CD4-positive, alpha-beta T cell treated with Interleukin-10 for 1 hour (primary cell): Measurements from ENCODE around the gene PSMA3.

Source experiments
- DNase-seq: peaks from one replicate; pipeline ENCODE4 v3.0.0-alpha.2; 2020

PSMA3 gene

DNA sequence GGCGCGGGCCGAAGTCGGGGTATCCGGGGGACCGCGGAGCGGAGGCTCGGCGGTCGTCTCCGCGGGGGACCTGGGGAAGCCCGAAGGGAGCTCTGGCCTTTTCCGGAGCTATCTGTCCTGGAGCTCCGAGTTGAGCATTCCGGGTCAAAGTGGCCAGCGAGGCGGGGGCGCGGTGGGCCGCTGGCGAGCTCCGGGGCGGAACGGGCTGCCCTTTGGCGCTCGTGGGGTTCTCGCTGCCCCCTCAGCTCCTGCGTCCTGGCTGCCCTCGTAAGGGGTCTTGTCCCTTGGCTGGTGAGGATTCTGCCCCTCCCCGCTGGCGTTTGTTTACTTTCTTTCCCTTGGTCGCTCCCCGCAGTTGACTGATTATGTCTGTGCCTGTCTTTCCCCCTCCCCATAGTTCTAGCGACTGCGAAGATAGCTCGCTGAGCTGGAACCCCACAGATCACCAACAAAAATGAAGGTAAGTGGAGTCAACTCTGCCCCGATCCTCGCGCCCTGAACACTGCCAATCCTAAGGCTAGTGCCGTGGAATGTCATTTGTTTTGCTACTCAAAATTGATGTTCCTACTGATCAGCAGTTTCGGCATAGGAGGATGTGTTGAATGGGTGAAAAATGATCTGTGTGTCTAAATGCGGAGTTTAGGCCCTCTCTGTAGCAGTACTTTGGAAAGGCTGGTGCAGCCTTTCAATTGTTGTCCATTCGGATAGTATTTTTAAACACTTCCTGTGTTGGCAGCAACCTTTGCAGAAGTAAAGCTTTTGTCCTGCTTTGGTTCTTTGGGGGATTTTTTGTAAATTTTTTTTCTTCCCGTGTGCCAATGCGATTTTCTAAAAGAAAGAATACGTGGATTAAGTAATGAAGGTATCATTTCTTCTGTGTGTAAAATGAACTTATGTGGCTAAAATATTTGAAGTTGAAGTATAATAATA lies 55.0 kb downstream of the PSMA3 start:
- DNase-seq, result no peak

DNA sequence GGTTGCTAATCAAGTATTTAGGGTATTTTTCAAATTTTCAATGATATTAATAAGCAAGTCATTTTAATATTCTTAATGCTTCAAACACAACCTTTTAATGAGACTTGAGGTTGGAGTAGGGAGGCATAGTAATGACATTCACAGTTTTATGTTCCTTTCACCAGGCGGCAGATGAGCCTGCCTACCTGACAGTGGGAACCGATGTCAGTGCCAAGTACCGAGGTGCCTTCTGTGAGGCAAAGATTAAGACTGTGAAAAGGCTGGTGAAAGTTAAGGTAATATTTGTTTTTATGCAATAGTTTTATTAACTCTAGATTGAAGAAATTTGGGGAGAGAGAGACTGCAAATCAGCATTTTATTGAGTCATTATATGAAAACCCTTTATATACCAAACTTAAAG lies 56.8 kb downstream of the PSMA3 start:
- DNase-seq, result no peak

DNA sequence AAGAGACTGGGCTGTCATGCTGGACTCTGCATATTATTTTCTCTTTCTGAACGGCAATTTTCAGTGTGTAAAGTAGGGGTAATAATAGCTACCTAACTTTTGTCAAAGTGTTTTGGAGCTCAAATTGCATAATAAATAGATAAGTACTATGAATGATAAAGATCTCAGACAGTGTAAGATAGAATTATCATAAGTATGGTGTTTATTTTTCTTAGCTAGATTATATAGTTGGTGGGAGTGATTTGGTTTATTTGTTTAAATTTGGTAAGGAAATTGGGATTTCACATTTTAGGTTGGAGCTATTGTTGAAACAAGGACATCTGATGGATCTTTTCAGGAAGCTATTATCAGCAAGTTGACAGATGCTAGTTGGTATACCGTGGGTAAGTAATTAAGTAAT lies 61.1 kb downstream of the PSMA3 start:
- no peak for DNase-seq

DNA sequence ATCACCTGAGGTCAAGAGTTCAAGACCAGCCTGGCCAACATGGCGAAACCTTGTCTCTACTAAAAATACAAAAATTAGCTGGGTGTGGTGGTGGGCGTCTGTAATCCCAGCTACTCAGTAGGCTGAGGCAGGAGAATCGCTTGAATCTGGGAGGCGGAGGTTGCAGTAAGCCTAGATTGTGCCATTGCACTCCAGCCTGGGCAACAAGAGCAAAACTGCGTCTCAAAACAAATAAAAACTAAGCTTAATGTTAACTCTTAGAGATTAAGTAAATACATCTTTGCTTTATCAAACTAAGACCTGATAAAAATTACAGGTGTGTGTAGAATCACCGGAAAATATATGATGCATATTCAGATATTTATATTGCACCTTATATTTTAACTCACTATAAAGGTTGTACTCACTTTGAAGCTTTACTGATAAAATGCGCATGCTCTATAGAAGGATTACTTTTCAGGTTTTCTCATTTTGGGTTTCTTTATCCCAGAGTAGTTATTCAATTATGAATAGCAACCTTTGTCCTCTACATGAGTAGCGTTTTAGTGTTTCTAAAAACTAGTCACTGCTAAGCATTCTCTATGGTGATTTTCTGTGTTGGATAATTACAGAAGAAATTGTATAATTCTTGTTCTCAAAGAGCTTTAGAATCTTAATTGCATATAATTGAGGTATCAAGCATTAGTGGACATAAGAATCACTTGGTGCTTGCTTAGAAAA lies 63.1 kb downstream of the PSMA3 start:
- DNase-seq, result no peak

DNA sequence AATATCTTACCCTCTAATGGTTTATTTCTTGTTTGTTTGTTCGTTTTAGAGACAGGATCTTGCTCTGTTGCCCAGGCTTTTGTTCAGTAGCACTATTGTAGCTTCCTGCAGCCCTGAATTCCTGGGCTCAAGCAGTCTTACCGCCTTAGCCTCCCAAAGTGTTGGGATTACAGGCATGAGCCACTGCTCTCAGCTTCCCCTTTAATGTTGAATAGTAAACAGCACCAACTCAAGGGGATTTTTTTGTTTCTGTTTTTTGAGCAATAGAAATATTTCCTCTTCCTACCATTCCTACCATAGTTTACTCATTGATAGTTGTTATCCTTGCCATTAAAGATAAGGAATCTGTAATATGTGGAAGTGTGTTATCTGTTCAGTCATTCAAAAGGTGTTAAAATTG lies 64.4 kb downstream of the PSMA3 start:
- DNase-seq, result no peak

DNA sequence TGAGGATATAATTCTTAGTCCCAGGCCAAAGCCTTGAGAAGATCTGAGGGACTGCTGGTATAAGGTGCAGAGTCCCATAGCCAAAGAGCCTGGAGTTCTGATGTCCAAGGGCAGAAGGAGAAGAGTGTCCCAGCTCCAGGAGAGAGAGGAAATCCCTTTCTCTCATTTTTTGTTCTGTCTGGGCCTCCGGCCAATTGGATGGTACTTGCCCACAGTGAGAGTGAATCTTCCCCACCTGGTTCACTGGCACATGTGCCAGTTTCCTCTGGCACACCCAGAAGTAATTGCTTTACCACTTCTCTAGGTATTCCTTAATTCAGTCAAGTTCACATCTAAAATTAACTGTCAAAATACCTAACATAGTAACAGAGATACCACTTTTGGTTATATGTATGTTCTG lies 69.1 kb downstream of the PSMA3 start:
- no peak for DNase-seq

DNA sequence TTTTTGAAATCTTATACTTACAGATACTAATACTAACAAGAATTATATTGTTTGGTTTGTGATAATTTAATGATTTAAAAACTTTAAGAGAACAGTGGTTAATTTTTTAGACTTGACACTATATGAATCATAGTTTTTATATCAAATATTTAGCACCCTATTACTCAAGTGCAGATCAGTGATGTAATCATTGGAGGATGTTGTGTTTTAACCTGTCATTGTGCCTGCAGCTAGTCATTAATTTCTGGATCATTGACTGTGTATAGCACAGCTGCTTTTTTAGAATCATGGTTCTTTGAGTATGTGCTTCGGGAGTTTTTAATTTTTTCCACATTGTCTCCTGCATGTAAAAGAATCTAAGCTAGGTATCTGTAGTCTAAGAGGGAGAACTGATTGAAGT lies 71.0 kb downstream of the PSMA3 start:
- DNase-seq, result no peak
